NCI-H1436 treated with DMSO at 0.1 percent for 48 hours (cell line): ENCODE data around the gene EPHX1.
A peak's percentile ranks its signal among the peaks of the same experiment; 100 is the strongest.
"Not testable (repeated sequence)": the region's sequence is repeated elsewhere in the genome, so short reads cannot be mapped to it uniquely, and the experiment has no call there.

Experiments
- DNase-seq: peaks from one replicate; lab custom pipeline; 2025; lab: John Stamatoyannopoulos, UW

The EPHX1 gene

GRCh38 chr1:225816643-225817538, 7.0 kb downstream of the EPHX1 start:
- DNase-seq, result no peak

GRCh38 chr1:225817611-225818061, 7.7 kb downstream of the EPHX1 start:
- no peak for DNase-seq

GRCh38 chr1:225818229-225818628, 8.3 kb downstream of the EPHX1 start:
- DNase-seq, result no peak

GRCh38 chr1:225819346-225820192, 9.6 kb downstream of the EPHX1 start:
- no peak for DNase-seq

GRCh38 chr1:225820522-225821120, 10.7 kb downstream of the EPHX1 start:
- DNase-seq, result no peak

GRCh38 chr1:225822655-225823403, 12.9 kb downstream of the EPHX1 start:
- DNase-seq, result no peak

GRCh38 chr1:225823811-225824261, 13.9 kb downstream of the EPHX1 start:
- DNase-seq, result no peak

GRCh38 chr1:225824533-225824941, 14.6 kb downstream of the EPHX1 start:
- peak; percentile 96 for DNase-seq

- no peak for DNase-seq
These were observed 15.2 kb downstream of the EPHX1 start for GRCh38 chr1:225825078-225825477.

- DNase-seq, result no peak
These were observed 15.7 kb downstream of the EPHX1 start for GRCh38 chr1:225825607-225826007.

- no peak for DNase-seq
These were observed 17.2 kb downstream of the EPHX1 start for GRCh38 chr1:225827076-225827475.

- no peak for DNase-seq
These were observed 18.9 kb downstream of the EPHX1 start for GRCh38 chr1:225828706-225829345.

- no peak for DNase-seq
These were observed 20.9 kb downstream of the EPHX1 start for GRCh38 chr1:225830841-225831240.

- DNase-seq, result no peak
These were observed 24.7 kb downstream of the EPHX1 start for GRCh38 chr1:225834417-225835329.

- no peak for DNase-seq
These were observed 25.9 kb downstream of the EPHX1 start for GRCh38 chr1:225835856-225836255.

GRCh38 chr1:225836296-225836695, 26.4 kb downstream of the EPHX1 start:
- not testable (repeated sequence) for DNase-seq

GRCh38 chr1:225838793-225839192, 28.9 kb downstream of the EPHX1 start:
- DNase-seq, result no peak

- no peak for DNase-seq
These were observed 30.3 kb downstream of the EPHX1 start for GRCh38 chr1:225840223-225840610.

- DNase-seq, result no peak
These were observed 30.8 kb downstream of the EPHX1 start for GRCh38 chr1:225840713-225841112.

GRCh38 chr1:225842074-225842473, 32.1 kb downstream of the EPHX1 start:
- DNase-seq, result no peak
